DMS114 treated with DMSO at 0.1 percent for 48 hours (cell line): ENCODE results near the gene DISP3.

ENCODE experiments used
- DNase-seq: peaks from one replicate; lab custom pipeline; 2025; ENCODE audit not compliant: unreplicated experiment; lab: John Stamatoyannopoulos, UW

The DISP3 gene, protein sequence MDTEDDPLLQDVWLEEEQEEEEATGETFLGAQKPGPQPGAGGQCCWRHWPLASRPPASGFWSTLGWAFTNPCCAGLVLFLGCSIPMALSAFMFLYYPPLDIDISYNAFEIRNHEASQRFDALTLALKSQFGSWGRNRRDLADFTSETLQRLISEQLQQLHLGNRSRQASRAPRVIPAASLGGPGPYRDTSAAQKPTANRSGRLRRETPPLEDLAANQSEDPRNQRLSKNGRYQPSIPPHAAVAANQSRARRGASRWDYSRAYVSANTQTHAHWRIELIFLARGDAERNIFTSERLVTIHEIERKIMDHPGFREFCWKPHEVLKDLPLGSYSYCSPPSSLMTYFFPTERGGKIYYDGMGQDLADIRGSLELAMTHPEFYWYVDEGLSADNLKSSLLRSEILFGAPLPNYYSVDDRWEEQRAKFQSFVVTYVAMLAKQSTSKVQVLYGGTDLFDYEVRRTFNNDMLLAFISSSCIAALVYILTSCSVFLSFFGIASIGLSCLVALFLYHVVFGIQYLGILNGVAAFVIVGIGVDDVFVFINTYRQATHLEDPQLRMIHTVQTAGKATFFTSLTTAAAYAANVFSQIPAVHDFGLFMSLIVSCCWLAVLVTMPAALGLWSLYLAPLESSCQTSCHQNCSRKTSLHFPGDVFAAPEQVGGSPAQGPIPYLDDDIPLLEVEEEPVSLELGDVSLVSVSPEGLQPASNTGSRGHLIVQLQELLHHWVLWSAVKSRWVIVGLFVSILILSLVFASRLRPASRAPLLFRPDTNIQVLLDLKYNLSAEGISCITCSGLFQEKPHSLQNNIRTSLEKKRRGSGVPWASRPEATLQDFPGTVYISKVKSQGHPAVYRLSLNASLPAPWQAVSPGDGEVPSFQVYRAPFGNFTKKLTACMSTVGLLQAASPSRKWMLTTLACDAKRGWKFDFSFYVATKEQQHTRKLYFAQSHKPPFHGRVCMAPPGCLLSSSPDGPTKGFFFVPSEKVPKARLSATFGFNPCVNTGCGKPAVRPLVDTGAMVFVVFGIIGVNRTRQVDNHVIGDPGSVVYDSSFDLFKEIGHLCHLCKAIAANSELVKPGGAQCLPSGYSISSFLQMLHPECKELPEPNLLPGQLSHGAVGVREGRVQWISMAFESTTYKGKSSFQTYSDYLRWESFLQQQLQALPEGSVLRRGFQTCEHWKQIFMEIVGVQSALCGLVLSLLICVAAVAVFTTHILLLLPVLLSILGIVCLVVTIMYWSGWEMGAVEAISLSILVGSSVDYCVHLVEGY (N-terminal part only)

DNA sequence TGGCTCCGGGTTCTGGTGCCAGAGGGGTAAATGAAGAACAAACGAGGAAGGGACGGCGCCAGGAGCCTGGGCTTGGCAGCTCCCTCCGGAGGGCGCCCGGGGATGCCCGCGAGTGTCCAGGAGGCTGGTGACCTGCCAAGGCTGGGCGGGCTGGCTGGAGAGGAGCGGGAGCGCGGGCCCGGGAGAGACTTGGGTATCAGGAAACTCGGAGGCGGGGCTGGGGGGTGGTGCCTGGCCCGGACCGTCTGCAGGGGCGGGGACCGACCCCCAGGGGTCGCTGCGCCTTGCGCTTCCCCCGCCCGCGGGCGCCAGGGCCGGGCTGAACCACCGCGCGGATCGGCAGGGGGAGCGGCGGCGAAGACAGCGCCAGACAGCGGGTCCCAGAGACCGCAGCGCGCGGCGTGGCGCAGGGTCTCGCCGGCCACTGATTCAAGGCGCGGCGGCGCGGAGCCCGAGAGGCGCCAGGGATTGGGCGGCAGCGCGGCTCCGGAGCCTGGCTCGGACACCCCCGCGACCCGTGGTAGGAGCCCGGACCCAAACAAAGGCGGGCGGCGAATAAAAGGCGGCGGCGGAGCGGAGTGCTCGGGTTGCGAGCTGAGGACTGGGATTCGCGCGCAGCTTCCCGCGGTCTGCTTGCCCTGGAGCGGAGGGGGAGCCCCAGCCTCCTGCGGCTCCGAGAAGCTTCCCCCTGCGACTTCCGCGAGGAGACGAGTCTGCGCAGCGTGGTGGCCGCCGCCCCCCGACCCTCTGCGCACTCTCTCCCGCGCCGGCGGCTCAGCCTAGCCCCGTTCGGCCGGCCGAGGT, at the start of gene DISP3:
Gene DISP3, plus strand, starts transcription at position 585 of the 804 bp plus-strand sequence. CDS start 21,838 bp downstream, outside the sequence.
- peak; percentile 65 for DNase-seq

DNA sequence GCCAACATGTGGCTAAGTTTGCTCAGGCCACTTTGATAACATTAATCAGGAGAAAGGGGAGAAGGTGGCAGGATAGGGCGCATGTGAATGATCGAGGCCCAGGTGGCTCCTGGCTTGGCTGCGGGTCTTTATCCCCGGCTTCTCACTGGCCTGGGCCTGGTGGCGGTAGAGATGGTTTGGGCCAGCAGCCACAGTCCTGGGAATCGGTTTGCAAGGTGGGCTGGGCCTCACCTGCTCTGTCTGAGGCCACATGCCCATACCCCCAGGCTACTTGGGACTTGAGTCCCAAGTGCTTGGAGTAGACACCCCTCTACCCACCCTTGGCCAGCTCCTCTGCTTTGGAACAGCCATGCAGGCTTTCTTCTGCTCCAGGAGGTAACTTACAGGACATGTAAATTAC, 49.7 kb upstream of the DISP3 start:
- DNase-seq = no peak

DNA sequence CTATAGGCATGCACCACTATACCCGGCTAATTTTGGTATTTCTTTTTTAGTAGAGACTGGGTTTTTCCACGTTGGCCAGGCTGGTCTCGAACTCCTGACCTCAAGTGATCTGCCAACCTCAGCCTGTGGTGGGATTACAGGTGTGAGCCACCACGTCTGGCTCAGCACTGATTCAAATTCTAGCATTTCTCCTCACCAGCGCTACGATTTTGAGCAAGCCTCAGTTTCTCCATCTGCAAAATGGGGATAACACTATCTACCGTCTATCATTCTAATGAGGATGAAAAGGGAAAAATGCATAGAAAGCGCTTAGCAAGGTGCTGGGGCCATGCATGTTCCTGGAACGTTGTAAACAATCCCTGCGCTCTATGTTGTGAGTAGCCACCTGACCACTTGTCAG, 49.0 kb upstream of the DISP3 start:
- DNase-seq = no peak

DNA sequence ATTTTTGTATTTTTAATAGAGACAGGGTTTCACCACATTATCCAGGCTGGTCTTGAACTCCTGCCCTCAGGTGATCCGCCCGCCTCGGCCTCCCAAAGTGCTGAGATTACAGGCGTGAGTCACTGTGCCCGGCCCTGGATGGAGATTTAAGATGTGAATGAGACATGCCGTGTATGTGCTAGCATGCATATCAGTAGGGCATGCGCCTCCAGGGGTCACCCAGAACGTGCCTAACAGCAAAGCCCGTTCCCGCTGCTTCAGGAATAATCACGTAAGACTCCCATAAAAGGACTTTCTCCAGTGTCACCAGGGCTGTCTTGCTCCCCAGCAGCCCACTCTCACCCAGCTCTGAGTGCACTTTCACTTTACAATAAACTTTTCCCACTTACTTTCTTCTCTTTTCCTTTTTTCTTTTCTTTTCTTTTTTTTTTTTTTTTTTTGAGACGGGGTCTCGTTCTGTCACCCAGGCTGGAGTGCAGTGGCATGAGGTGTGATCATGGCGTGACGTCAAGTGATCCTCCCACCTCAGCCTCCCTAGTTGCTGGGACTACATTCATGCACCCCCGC, 46.9 kb upstream of the DISP3 start:
- DNase-seq = no peak

DNA sequence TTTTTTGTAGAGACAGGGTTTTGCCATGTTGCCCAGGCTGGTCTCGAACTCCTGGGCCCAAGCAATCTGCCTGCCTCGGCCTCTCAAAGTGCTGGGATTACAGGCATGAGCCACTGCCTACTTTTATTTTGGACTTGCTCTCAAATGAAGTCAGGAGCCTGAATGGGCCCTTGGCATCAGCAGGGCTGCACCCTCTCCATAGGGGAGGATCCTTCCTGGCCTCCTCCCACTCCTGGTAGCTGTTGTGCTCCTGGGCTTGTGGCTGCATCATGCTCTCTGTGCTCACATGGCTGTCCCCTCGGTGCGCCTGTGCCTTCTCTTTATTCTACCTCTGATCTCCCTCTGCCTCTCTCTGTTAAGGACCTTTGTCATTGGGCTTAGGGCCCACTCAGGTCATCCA, 46.4 kb upstream of the DISP3 start:
- no peak for DNase-seq

DNA sequence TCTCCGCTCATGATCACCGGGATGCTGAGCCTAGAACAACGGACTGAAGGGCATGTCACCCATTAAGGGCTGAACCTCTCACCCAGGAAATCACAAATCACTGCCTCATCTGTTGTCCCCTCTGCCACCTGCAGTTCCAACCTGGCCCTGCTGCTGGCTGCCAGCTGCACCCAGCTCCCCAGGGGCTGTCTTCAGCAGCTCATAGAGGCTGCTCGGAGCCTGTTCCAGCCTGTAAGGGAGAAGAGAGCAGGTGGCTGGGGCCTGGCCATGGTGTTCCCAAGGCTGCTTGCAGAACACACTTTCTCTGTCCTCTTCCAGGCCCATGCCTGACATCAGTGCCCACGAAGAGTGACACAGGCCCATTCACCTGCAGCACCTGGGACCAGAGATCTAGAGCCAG, 44.5 kb upstream of the DISP3 start:
- no peak for DNase-seq

DNA sequence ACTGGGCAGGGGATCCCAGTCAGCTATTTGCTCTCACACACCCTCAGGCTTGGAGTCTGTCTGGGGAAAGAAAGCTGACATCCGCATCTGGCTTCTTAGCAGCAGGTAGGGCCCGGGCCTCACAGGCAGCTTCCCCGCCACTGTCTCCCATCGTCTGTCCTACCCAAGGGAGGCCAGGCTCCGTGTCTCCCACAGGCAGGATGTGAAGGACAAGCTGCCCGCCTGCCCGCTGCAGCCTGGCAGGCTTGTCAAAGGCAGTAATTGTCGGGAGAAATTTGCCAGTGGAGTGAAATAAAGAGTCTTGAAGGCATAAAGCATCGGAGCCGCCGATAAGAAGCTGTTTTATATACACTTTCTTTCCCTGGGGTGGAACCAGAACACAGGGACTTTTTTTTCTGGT, 44.0 kb upstream of the DISP3 start:
- DNase-seq = no peak

DNA sequence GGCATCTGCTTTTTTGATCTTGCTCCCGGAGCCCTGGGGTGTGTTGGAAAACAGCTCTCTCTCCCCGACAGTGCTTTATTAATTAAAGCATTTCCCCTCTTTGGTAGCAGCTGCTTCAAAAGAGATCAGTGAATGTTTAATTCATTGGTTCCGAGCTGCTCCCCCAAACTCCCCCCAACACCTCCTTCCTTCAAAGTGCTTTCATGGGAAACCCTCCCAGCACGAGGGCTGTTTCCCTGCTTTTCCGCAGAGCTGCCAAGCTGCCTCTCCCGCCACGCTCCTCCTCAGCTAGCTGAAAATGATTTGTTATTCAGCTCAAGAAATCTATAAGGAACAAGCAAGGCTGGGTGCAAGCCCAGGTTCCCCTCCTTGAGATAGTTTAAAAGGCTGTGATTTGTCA, 40.0 kb upstream of the DISP3 start:
- no peak for DNase-seq

DNA sequence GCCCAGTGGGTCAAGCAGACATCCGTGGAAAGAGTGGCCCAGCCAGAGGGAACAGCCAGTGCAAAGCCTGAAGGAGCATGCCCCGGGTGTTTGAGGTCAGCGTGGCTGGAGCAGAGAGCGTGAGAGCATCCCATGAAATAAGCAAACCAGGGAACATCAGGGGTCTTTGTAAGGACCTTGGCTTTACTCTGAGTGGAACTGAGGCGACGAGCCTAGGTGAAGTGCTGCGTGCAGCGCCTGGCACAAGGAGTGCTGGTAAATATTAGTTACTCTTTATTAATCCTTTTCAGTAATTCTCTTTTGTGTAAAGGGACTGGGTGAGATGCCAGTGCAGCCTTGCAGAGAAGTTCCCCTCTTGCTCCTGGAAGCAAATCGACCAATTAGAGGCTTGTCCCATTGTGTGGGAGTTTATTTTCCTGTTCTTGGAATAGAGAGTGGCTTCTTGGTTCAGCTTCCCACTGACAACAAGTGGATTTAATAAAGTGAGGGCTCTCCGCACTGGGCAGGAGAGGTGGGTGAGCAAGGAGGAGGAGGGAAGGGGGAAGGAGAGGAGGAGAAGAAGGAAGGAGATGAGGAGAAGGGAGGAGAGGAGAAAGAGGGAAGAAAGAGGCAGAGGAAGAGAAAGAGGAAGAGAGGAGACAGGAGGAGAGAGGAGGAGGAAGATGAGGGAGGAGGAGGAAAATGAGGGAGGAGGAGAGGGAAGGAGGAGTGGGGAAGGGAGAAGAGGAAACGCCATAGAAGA, 37.6 kb upstream of the DISP3 start:
- no peak for DNase-seq

DNA sequence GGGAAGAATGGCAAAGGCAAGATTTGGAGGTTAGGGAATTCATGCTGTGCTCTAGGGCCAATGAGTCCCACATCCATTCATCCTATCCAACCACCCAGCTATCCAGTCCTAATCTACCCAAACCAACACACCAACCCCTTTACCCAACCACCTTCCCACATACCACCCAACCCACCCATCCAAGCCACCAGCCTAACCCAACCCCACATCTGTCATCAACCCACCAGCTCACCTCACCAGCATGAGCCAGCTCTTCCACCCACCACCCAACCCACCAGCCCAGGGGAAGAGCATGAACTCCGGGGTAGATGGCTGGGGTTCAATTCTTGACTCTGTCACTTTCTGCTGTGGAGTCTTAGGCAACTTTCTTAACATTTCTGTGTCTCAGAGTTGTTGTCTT, 35.9 kb upstream of the DISP3 start:
- DNase-seq = no peak

DNA sequence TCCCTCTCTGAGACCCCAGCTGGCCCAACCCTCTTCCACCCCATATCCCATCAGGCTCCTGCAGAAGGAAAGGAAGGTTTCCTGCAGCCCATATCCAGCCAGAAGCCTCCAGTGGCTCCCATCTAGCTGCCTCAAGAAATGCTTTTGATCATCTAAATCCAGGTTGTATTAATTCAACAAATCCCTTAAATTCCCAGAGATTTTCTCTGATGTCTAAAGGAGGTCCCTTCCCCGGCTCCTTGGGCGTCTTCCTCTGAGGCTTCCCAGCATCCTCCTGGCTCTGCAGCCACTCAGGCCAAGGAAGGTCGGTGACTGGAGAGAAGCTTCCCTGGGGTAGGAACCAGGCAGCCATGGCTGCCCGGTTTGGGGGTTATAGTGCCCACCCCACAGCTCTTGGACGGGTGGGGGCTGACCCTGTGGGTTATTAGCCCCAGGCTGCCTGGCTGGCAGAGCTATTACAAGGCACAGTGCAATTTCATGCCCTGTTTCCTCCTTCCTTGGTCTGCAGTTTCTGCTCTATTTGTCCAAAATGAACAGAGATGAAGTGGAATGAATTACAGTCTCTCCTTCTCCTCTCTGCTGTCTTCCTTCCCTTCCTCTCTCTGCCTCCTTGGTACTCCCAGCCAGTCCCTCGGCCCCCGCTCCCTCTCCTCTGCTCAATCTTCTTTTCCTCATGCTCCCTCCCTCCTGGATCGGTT, 34.8 kb upstream of the DISP3 start:
- DNase-seq = no peak

DNA sequence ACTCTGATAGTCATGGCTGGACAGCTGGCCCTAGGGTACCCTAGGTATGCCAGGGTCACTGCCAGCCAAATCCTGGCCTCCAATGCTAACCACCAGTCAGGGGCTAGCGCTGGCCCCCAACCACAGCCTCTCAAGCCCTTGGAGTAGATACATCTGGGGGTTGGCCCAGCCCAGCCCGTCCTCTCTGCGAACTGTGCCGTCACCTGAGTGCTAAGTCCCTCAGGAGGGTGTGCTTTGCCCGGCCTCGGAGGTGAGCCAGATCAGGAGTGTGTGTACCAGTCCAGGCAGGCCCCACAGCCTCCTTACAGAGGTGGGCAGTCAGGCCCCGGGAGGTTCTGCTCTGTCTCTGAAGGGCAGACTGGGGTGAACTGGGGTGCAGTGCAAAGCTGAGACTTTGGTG, 34.0 kb upstream of the DISP3 start:
- no peak for DNase-seq

DNA sequence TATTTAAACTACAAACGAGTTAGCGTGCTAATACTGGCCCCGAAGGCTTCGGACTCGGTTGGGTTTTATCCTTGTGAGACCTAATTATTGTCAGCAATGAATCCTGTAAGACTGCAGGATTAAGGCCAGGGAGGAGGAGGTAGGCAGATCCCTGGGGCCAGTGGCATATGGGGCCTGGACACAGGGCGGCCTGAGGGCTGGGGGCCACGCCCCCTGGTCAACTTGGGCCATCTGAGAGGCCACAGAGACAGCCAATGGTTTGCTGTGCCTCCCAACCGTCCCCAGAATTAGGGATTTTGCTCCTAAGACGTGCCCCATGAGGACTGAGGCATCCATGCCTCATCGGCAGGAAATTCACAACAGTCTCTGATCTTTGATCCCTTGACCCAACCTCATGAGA, 31.1 kb upstream of the DISP3 start:
- no peak for DNase-seq

DNA sequence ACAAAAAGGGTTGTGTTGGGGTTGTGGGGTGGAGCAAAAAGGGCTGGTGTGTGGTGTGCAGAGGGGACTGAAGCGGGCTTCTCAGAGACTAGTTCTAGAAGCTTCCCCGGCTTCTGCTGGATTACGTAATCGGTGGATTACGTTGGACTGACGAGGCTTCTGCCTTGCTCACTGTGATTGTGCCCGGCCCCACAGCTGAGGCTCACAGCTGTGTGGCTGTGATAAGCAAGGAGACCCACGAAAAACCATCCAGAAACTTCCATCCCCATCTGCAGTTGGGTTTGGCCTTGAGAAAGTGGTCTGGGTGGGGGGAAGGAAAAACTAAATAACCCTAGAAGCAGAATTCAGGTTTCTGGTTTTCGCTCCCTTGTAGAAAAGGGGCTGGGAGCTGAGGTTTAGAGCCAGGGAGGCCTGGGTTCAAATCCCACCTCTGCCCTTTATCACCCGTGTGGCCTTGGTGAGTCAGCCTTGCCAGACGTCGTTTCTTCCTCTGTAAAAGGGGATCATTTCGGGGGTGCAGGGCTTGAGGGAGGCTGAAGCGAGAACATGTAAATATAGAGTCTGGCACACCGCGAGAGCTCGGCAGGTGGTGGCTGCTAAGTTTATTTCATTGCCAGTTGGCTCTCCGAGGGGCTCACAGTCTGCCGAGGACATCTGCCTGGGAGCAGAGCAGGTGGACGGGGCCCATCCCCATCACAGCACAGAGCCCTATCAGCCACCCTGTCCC, 30.4 kb upstream of the DISP3 start:
- no peak for DNase-seq

DNA sequence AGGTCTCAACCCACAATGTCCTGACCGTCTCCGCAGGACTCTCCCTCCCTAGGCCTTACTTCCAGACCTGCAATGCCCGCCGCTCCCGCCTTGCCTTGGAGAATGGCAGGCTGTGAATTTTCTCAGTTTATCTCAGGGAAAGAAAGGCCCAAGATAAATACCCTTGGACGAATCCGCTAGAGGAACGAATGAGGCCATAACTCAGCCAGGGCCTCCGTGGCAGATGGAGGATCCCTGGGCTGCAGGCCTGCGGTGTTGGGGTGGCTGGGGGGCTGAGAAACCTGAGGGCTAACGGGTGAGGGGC, 29.9 kb upstream of the DISP3 start:
- no peak for DNase-seq

DNA sequence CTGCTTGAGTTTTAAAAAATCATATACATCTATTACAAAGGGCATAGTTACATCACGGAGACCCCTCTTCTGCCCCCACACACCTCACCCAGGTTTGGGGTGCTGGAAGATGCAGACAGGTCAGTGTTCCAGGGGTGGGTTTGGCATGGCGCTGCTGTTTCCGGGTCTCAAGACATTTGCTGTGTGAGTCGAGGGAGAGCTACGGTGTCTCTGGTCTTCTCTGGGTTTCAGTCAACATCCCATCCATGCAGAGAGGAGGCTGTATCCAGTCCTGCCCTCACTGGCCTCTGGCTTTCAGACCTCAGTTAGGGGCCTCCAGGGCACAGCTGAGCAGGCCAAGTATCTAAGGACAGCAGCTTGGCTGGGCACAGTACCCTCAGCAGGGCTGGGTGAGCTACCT, 28.6 kb upstream of the DISP3 start:
- no peak for DNase-seq

DNA sequence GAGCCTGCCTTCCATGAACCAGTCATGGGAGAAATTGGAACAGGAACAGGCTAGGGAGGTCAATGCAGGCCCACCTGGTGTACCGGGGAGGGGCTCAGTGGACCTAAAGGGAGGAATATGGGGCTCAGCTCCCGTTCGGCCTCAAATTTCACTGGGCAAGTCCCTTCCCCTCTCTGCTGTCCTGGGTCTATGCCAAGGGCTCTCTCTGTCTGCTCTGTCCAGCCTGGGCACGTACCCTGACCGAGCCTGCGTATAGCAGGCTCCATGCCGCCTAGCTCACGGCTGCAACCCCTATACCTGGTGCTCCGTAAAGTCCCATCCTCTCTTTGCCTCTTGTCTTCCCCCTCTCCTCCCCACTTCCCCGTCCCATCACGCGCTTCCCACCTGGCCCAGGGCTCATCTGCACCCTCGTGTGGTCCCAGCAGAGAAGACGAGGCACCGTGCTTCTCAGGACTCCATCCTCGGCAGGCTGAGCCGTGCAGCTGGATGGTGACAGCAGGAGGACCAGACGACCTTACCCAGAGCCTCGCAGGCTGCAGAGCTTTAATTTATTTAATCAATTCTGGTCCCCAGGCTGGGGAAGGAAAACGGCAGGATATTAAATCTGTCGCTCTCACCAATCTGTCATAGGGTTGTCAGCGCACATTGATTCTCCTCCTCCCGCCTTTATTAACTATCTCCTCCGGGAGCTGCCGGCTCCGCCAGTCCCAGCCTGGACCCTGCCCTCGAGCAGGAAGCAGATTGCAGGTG, 25.0 kb upstream of the DISP3 start:
- DNase-seq = no peak
